KG1 (cell line): ENCODE measurements around the gene DYSF.
"Not testable (repeated sequence)": the region's sequence is repeated elsewhere in the genome, so short reads cannot be mapped to it uniquely, and the experiment has no call there.

Experiments used
- DNase-seq: peaks from one replicate; lab custom pipeline; 2025; lab: John Stamatoyannopoulos, UW

The DYSF gene

DNA sequence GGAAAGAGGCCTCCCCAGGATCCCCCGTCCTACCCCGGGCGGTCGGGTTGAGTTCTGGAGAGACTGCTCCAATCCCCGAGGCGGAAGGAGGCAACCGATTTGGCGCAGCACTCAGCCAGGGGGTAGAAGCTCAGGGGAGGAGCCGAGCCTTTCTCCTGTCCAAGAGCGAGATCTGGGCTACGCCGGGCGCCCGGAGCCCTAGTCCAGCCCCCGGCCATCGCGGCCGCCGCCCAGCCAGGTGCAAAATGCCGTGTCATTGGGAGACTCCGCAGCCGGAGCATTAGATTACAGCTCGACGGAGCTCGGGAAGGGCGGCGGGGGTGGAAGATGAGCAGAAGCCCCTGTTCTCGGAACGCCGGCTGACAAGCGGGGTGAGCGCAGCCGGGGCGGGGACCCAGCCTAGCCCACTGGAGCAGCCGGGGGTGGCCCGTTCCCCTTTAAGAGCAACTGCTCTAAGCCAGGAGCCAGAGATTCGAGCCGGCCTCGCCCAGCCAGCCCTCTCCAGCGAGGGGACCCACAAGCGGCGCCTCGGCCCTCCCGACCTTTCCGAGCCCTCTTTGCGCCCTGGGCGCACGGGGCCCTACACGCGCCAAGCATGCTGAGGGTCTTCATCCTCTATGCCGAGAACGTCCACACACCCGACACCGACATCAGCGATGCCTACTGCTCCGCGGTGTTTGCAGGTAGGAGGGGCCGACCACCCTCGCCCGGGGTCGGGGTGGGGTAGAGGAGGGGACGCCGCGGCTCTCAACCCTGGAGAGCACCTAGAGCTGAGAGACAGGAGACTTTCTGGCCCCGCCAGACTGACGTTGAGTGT, at the start of gene DYSF:
TSS of gene DYSF (plus strand) at position 158 of the 817 bp plus-strand sequence.
- DNase-seq: no peak

DNA sequence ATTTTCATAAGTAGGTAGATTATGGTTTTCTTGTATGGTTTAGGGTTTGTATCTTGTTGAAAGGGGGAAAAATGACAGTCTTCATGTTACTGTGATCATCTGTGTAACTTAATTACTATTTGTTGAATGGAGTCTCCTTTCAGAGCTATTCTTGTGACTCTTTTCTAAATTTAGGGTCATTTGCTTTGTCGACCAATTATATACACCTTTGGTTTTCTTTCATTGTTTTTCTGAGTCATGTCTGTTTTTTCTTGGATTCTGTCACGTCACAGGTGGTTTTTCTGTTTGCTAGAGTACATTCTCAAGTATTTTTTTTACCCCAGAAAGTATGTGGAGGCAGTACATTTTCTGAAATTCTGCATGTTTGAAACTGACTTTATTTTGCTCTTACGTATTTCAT, 43.8 kb upstream of the DYSF start:
- no peak for DNase-seq

DNA sequence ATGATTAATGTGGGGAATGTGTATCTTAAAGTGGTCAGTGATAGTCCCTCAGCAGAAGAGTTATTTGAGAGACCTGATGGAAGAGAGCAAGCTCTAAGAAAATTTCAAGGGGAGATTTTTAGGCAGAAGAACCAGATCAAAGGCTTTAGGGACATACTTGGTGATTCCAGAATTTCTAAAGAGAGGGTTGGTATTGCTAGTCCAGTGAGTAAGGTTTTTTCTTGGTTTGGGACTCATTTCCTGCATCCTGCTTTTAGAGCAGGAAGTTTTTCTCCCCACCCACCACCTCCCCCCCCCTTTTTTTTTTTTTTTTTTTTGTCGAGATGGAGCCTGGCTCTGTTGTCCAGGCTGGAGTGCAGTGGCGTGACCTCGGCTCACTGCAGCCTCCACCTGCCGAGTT, 42.7 kb upstream of the DYSF start:
- no peak for DNase-seq

DNA sequence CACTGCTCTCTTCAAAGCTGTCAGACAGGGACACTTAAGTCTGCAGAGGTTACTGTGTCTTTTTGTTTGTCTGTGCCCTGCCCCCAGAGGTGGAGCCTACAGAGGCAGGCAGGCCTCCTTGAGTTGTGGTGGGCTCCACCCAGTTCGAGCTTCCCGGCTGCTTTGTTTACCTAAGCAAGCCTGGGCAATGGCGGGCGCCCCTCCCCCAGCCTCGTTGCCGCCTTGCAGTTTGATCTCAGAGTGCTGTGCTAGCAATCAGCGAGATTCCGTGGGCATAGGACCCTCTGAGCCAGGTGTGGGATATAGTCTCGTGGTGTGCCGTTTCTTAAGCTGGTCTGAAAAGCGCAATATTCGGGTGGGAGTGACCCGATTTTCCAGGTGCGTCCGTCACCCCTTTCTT, 36.5 kb upstream of the DYSF start:
- not testable (repeated sequence) for DNase-seq

DNA sequence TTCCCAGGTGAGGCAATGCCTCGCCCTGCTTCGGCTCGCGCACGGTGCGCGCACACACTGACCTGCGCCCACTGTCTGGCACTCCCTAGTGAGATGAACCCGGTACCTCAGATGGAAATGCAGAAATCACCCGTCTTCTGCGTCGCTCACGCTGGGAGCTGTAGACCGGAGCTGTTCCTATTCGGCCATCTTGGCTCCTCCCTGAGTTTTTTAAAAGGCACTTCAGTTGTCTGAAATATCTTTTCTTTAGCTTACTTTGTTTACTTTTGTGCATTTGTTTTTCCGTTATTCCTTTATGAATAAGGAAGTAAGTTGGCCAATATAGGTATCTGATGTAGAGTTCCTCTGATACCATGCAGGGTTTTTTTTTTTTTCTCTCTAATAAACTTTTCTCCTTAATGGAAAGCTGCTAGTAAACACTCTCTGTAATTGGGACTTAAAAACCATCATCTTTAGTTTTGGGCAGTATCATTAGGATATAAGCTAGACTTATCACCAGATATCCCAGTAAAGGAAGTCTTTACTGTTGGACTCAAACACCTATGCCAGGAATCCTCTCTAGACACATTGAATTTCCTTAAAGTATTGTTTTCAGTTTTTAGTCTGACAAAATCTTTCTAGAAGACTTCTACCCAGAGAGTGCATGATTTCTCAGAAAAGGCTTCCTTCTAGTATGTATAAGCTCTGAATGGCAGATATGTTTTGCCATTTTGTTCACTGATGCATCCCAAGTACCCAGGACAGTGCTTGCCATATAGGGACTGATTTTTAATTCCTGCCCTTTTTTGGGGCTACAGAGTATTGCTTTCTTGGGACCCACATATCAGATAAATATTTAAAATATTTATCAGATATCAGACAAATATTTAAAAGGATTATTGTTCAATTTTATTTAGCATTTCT, 35.8 kb upstream of the DYSF start:
- DNase-seq: no peak

DNA sequence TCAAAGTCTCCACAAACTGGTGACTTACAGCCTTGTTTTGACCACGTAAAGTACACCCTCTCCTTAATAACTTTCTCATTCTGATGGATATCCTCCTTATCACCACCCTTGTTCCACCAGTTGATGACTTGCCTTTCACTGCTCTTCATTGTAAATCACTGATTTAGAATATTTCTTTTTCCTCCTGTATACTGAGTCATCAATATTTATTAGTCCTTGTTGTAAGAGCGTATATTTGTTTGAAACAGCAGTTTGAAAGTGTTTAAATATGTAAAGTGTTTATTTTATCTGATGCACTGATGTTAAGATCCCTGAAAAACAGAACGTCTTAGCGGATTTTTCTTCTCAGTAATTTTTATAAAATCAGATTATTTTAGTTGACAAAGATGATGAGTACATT, 34.2 kb upstream of the DYSF start:
- no peak for DNase-seq

DNA sequence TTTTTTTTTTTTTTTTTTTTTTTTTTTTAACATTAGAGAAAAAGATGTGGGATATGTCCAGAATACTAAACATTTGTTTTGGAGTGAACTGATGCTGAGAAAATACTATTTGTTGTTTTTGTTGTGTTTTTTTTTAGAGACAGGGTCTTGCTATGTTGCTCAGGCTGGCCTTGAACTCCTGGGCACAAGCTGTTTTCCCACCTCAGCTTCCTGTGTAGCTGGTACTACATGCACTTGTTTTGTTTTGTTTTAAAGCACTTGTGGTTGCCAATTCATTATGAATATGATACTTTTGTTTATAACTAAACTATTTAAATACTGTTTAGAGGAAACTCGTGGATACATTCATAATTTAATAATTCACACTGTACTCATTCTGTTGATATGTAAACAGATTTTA, 33.4 kb upstream of the DYSF start:
- no peak for DNase-seq

DNA sequence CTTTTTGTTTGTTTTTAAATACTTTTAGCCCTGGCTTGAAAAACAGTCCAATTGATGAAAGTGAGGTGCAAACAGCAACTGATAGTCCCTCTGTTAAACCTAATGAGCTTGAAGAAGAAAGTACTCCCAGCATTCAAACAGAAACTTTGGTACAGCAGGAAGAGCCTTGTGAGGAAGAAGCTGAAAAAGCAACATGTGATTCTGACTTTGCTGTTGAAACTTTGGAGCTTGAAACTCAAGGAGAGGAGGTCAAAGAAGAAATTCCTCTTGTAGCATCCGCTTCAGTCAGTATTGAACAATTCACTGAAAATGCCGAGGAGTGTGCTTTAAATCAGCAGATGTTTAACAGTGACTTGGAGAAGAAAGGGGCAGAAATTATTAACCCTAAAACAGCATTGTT, 30.6 kb upstream of the DYSF start:
- no peak for DNase-seq

DNA sequence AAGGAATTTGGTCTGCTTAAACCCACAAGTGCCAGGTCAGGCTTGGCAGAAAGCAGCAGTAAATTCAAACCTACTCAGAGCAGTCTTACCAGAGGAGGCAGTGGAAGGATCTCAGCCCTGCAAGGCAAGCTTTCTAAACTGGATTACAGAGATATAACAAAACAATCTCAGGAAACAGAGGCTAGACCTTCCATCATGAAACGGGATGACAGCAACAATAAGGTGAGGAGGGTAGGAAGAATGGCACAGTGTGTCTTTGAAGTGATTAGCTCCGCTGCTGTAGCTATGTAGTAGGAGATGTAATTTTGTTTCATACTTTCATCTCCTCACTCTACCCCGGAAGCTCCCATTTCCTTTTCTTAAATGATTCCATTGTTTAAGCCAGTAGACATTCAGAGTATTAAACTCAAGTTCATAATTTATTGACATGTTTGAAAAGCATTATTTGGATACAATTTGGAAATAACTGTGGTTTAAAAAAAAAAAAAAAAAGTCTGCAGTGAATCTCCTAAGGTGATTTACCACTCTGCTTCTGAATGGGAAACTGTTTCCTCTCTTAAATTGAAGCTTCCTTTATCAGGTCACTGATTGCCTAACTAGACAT, 29.4 kb upstream of the DYSF start:
- DNase-seq: no peak

DNA sequence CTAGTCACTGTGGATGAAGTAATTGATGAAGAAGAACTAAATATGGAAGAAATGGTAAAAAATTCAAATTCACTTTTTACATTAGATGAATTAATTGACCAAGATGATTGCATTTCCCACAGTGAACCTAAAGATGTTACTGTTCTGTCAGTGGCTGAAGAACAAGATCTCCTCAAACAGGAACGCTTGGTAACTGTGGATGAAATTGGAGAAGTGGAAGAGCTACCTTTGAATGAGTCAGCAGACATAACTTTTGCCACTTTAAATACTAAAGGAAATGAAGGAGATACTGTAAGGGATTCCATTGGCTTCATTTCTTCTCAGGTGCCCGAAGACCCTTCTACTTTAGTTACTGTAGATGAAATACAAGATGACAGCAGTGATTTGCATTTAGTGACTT, 26.6 kb upstream of the DYSF start:
- no peak for DNase-seq

DNA sequence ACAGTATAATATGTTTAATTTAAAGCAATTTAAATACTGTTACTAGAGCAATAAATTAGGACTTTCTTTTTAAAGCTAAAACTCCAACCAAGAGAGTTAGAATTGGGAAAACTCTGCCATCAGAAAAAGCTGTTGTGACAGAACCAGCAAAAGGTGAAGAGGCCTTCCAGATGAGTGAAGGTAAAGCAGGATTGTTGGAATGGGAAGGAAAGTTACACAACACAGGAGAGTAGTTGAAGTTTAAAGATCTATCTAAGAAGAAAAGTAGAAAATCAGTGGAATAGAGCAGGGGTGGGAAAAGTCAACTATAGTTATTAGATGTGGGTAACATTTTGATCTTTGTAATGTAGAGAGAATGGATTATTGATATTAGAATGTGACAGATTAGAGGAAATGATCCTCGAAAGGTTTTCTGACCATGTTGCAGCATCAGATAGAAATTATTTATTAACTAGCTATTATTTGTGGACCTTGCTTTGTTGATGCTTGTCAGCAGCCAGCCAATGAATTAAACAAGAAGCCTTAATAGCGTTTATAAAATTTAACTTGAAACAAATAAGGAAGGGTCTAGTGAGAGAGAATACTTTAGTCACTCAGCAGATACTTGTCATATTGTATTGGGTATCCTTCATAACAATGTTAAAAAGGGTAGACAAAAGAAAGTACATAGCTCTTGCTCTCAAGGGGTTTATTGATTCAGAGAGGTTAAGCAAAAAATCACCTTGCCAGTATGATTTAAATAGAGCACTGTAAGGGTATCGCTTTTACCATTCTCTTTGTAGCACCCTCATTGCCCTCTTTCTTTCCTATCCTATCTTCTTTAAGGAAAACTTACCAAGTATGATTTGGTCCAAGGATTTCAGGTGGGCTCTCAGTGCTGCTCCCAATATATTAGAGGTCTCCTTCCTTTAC, 24.6 kb upstream of the DYSF start:
- no peak for DNase-seq

DNA sequence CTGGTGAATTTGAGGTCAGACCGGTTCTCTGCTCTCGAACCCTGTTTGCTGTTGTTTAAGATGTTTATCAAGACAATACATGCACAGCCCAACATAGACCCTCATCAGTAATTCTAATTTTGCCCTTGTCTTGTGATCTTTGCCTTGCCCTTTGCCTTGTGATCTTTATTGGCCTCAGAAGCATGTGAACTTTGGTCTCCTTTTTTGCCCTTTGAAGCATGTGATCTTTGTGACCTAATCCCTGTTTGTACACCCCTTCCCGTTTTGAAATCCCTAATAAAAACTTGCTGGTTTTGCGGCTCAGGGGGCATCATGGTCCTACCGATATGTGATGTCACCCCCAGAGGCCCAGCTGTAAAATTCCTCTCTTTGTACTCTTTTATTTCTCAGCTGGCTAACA, 8.2 kb upstream of the DYSF start:
- DNase-seq: not testable (repeated sequence)

DNA sequence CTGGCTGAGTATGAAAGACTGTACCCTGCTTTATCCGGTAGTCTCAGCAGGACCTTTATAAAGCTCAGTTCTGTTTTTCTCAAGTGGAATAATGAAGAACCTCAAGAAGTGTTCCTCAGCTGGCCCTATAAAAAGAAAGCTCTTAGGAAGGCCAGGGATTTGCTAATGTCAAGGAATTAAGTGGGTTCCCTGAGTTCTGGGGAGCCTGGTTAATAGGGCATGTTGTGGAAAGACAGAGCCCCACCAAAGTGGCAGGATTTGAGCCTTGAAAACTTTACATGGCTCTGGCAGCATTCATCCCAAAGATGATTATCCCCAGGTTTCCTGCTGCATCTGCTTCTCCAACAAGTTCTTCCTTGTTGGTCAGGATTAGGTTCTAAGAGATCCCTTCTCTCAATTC, 6.9 kb upstream of the DYSF start:
- no peak for DNase-seq

DNA sequence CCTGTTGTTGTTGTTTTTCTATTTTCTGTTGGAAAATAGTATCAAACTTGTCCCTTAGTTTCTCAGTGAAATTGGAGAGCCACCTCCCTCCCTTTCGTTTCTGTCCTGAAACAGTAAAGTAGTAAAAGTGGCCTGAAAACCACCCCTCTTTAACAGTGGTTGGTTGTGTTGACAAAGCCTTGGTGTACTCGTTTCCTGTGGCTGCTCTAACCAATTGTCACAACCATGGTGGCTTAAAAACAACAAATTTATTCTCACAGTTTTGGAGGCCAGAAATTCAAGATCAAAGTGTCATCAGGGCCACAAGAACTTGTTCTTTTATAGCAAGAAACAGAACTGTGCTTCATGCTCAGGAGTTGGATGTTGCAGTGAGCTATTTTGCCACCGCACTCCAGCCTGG, 4.0 kb upstream of the DYSF start:
- DNase-seq: no peak

DNA sequence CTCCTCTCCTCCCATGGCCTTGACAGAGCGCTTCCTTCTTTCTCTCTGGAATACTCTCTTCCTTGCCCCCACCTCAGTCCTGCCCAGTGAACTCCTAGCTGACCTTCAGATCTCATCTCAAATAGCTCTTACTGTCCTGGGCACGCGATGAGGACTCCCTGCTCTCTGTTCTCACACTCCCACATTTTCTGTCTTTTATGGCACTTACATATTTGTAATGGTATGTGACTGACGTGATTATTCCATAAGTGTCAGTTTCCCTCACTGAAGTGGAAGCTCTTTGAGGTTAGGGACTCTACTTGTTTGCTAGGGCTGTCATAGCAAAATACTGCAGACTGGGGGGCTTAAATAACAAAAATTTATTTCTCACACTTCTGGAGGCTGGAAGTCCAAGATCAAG, 1.7 kb upstream of the DYSF start:
- DNase-seq: no peak

DNA sequence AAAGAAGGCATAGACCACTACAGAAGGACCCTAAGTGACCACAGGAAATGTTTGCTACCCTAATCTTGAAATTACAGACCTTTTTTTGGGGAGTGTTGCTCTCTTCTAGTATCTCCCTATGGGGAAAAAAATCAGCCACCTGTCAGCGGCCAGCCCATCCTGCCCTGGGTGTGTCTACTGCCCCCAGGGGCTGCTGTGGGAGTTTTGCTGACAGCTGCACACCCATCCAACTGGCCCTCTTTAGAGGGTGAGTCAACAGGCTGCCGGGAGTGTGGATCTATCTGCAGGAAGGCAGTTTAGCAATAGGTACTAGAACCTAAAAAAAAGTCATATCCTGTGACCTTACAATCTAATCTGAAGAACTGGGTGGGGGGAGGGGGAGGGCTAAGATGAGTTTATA, 796 bp upstream of the DYSF start:
- no peak for DNase-seq

DNA sequence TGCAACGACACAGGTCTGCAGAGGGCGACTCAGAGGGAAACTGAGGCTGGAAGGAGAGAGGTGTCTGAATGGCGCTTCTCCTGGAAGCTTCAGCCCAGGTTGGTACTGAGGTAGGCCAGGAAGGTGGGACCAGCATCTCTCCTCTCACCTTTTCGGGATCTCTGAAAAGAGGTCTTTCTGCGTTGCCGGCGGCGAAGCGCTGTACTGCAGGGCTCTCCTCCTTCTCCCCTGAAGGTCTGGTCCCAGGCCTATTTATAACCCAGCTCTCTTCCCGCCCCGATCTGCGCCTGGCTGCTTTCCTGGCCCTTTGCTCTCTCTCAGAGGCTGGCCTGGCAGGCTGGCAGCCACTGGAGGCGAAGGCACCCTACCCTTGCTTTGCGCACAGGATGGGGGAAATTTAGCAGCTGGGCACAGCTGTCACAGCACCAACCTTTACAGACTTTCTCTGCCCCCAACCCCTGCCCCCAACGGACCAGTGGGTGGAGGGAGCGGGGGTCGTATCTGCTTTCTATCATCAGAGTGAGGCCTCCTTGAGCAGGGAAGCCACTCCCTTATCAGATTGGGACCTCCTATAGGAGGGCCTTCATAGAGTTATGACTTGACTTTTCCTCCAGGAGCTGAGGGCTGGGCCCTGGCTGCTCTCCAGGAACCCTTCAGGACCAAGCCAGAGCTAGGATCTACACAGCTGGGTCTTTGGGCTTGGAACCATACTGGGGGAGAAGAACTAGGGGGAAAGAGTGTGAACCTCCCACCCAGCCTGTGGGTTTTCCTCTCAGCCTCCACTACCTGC, 1.1 kb downstream of the DYSF start:
- DNase-seq: no peak

DNA sequence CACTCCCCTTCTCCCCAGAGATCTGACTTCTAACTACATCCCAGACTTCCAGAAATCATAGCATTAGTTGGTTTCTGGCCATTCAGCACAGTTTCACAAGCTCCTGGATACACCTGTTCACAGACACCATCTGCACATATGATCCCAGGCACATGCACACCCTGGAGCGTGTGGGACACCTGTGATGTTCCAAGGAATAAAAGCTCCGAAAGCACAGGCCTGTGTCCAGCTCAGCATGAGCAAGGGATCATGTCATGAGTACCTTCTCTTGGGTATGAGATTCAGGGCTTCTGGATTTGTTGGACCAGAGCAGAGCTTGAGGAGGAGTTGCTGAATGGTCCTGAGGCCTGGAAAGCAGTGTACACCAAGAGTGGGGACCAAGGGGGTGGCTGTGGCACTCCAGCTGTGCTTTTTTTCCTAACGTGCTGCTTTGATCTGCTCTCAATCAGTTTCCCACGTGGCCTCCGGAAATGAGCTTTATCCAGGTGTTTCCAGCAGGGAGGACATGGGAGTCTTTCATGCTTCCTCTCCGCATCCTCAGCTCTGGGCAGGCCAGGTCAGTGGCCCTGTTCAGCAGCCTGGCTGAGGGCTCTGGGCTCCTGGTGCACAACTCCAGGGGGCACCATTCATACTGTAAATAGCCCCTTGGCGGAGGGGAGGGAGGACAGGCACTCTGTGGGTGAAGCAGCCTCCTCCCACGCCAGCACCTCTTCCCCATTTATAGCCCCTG, 1.8 kb downstream of the DYSF start:
- no peak for DNase-seq

DNA sequence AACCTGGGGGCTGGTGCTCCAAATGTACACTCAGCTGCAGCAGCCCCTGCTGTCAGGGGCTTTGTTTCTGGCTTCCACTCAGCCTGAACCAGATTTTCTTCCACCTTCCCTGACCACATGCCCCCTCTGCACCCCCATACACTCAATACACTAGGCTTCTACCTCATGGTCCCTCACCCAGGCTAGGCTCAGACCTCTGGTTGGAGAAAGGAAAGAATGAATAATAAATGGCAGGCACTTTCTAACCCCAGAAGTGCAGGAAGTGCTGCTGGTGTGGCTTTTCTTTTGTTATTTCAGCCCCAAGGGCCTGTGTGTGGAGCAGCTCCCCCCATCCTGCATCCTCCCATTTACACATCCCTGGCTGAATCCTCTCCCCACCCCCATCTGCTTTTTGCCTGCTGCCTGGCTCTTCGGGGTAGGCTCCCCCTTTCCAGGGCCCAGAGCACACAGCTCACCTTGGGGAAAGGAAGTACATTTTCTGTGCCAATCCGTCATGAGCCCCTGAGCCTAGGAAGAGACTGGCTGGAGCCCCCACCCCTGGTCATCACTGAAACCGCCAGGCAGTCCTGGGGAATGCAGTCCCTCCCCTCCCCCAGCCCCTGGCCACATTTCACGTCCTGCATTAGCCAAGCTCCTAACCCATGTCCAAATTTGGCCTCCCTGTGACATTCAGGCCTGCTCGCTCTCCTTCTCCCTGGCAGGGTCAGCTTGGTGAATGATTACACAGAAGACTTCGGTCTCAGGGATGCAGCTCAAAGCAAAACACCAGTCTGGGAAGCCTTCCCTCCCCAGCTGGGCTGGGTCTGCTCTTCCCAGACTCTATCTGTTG, 2.6 kb downstream of the DYSF start:
- DNase-seq: no peak
